Transverse colon (tissue), 4 donors: ENCODE measurements around the gene GREM2. TPM values are rescaled to one million over a fixed set of nuclear protein-coding genes. Genes with fewer than 3 reads are reported as not detected.

Experiments
- DNase-seq: peaks from one replicate; pipeline ENCODE4 v3.0.0-alpha.2; 2019
- H3K27ac ChIP-seq, 4 donors: fragments of 200-600 bp; sonication (generic); 2 replicates each; pipeline ENCODE4 v1.5.1; 2016 to 2018; ENCODE audit warnings: inconsistent platforms in 4 of 4
- H3K27me3 ChIP-seq: fragments of 200-600 bp; sonication (generic); 2 replicates; pipeline ENCODE4 v1.5.1; 2017; ENCODE audit warnings: inconsistent platforms
- H3K36me3 ChIP-seq, 4 donors: fragments of 200-600 bp; sonication (generic); 2 replicates each; pipeline ENCODE4 v1.5.1; 2017 to 2019; ENCODE audit warnings: inconsistent platforms in 4 of 4
- H3K4me1 ChIP-seq, 4 donors: fragments of 200-600 bp; sonication (generic); 2 replicates each; pipeline ENCODE4 v1.5.1; 2017 to 2020; ENCODE audit warnings: inconsistent platforms in 4 of 4
- H3K4me3 ChIP-seq, 4 donors: fragments of 200-600 bp; sonication (generic); 1 replicate in 1 of 4; 2 replicates in 3 of 4; pipeline versions ENCODE4 v1.5.1 to v1.6.1; 2017 to 2019; ENCODE audit warnings: inconsistent platforms in 4 of 4
- H3K9me3 ChIP-seq, 2 donors: fragments of 200-600 bp; sonication (generic); 2 replicates each; pipeline ENCODE4 v1.5.1; 2017 to 2019; ENCODE audit warnings: inconsistent platforms in 2 of 2
- CTCF ChIP-seq, 5 experiments: fragments of 200-600 bp in 3 of 5; fragments of 450-650 bp in 2 of 5; sonication (generic) in 3 of 5; IDR thresholded peaks; 1 replicate in 2 of 5; 2 replicates in 3 of 5; pipeline ENCODE4 v1.5.1; 2016 to 2017; ENCODE audit warnings: antibody characterized with exemption in 5 of 5, inconsistent platforms in 3 of 5, mild to moderate bottlenecking in 2 of 5, moderate library complexity in 1 of 5
- EP300 ChIP-seq: sonication (generic); formaldehyde crosslinking; IDR thresholded peaks from one replicate; pipeline ENCODE4 v1.6.1; 2017; ENCODE audit warnings: antibody characterized with exemption, low read depth
- POLR2A ChIP-seq: fragments of 450-650 bp; IDR thresholded peaks from one replicate; pipeline ENCODE4 v1.6.1; 2016; ENCODE audit warnings: antibody characterized with exemption, mild to moderate bottlenecking, moderate library complexity
- POLR2AphosphoS5 ChIP-seq, 3 donors: sonication (generic); formaldehyde crosslinking; IDR thresholded peaks; one replicate each; pipeline ENCODE4 v1.6.1; 2016; ENCODE audit warnings: antibody characterized with exemption in 3 of 3
- WGBS, 2 donors: methylation state at CpG; one replicate each; pipeline ENCODE4 v1.1.5; 2018; ENCODE audit warnings: low coverage in 1 of 2; 5-methylcytosine and 5-hydroxymethylcytosine counted together
- in situ Hi-C, 4 donors: fragments of 200-750 bp; cut with MboI; loops; one replicate each; pipeline versions ENCODE4 v1.15.0 to v1.15.1; 2017; ENCODE audit warnings: low sequenced_read_pairs in 3 of 4, low pct_ligation_motif_present in 1 of 4, low pct_unique_long_range_greater_than_20kb in 1 of 4
- intact Hi-C: fragments of 100-400 bp; cut with DNase I; formaldehyde crosslinking; loops from one replicate; pipeline ENCODE4 v1.15.1; 2023; ENCODE audit warnings: low total_unique reads
- total RNA-seq, 4 donors: library from RNA; depleted of rRNA; stranded (reverse); fragments of >200 nt; gene quantifications; one replicate each; pipeline ENCODE4 v1.1.0, GENCODE V29; 2016

Gene GREM2
- total RNA-seq, 4 donors from 2014 or later, result 2.8 to 13.1 (median 4.9) TPM

GRCh38 chr1:240644732-240645131 is 32.8 kb upstream of the GREM2 start:
- in situ Hi-C loops (no loop called here), intact Hi-C loops (no loop called here)
- no peak for DNase-seq
- Histone ChIP-seq H3K36me3 (no peaks in the 10 kb centered on the region), H3K4me3 (no peak overlapping the region), H3K27ac (no peak overlapping the region), H3K9me3 (no peaks in the 10 kb centered on the region), H3K4me1 (no peaks in the 10 kb centered on the region), H3K27me3 (no peaks in the 10 kb centered on the region)
- WGBS, 2 donors, result 59 to 68% methylated on average over 5 to 6 of the region's 6 CpGs
- TF ChIP-seq EP300 (no peak), CTCF (IDR thresholded peaks at IDR 0.05) (no peak), POLR2AphosphoS5 (IDR thresholded peaks at IDR 0.05) (no peak), POLR2A (no peak)

- Histone ChIP-seq H3K27me3 (no peaks in the 10 kb centered on the region), H3K27ac (no peak overlapping the region), H3K4me3 (no peak overlapping the region), H3K9me3 (no peaks in the 10 kb centered on the region), H3K4me1 (no peaks in the 10 kb centered on the region), H3K36me3 (no peaks in the 10 kb centered on the region)
- TF ChIP-seq EP300 (no peak), POLR2AphosphoS5 (IDR thresholded peaks at IDR 0.05) (no peak), CTCF (IDR thresholded peaks at IDR 0.05) (no peak), POLR2A (no peak)
- in situ Hi-C loops (no loop called here), intact Hi-C loops (no loop called here)
- no peak for DNase-seq
- WGBS, 2 donors, result 84 to 89% methylated on average over 6 to 16 of the region's 16 CpGs
These were observed 23.7 kb upstream of the GREM2 start for GRCh38 chr1:240635466-240636256.

- TF ChIP-seq POLR2A, result no peak
- TF ChIP-seq EP300, result no peak
- no peak for TF ChIP-seq POLR2AphosphoS5 (IDR thresholded peaks at IDR 0.05)
- no peak for TF ChIP-seq CTCF (IDR thresholded peaks at IDR 0.05)
- in situ Hi-C loops (no loop called here), intact Hi-C loops (no loop called here)
- Histone ChIP-seq H3K4me1 (no peaks in the 10 kb centered on the region), H3K9me3 (no peaks in the 10 kb centered on the region), H3K27ac (no peak overlapping the region), H3K27me3 (no peaks in the 10 kb centered on the region), H3K36me3 (no peaks in the 10 kb centered on the region), H3K4me3 (no peak overlapping the region)
- WGBS, 2 donors, result 78 to 88% methylated on average over 2 to 5 of the region's 5 CpGs
- DNase-seq, result no peak
These were observed 18.5 kb upstream of the GREM2 start for GRCh38 chr1:240630409-240630808.

- in situ Hi-C loops (loop anchor here in 1 of 4 donors (25.0 kb wide), 1 partner anchor 434 kb away; no protein-coding TSS in a partner anchor), intact Hi-C loops (no loop called here)
- Histone ChIP-seq H3K9me3 (no peaks in the 10 kb centered on the region), H3K36me3 (no peaks in the 10 kb centered on the region), H3K4me1 (no peaks in the 10 kb centered on the region), H3K4me3 (no peak overlapping the region), H3K27ac (no peak overlapping the region), H3K27me3 (no peaks in the 10 kb centered on the region)
- TF ChIP-seq POLR2A (no peak), CTCF (IDR thresholded peaks at IDR 0.05) (no peak), POLR2AphosphoS5 (IDR thresholded peaks at IDR 0.05) (no peak), EP300 (no peak)
- 85 to 100% methylated on average over 2 of the region's 2 CpGs for WGBS, 2 donors
- DNase-seq, result no peak
These were observed 9.3 kb upstream of the GREM2 start for GRCh38 chr1:240621249-240621648.
